Stimulated activated CD8-positive, alpha-beta memory T cell treated with anti-CD3 and anti-CD28 coated beads, Interleukin-7, amount 100 ng/mL, for 48 hours (primary cell): ENCODE results near the gene JADE1.

Source experiments
- DNase-seq, 2 donors: peaks; one replicate each; pipeline ENCODE4 v3.0.0-alpha.2; 2020; ENCODE audit warnings: low read depth in 1 of 2; ENCODE audit errors: extremely low read depth in 1 of 2

Gene JADE1

DNA sequence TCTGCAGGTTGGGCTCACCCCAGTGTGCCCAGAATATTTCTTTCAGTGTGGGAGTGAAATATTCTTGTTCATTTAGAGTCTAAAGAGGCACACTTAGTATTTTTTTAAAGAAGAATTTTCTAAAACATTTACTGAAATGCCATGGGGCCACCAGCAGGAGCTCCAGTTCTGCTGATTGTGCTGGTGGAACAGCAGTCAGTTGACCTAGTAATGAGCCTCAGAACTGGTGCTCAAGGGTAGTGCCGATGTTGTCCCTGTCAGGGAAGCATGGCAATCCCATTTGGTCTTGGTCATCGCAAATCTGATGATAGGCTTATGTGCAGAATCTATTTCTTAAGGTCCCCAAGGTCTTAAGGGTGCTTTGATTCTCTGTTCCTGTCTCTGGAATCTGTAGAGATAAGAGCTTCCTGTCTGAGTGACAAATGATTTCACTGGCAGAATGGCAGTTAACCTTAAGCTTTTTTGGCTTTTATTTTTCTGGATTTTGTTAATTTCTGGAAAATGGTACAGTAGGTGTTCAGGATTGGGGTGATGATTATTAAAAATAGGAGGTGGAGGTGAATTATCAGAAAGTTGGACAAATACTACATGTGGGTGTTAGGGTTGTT, 31.3 kb downstream of the JADE1 start:
- no peak for DNase-seq

DNA sequence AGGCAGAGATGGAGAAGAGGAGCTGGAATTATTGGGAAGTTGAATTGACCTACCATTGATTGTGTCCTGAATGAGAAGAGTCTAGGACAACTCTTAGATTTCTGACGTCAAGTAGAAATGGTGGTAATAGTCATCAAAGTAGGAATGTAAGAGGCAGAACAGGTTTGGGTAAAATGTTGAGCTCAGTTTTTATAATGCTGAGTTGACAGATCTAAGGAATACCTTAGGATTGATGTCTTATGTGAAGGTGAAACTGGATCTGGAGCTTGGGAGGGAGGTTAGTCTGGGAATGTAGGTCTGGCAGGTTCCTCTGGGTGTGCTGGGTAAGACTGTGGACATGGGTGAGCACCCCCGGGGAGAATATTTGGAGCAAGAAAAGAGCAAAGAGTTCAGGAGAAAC, 31.9 kb downstream of the JADE1 start:
- no peak for DNase-seq

DNA sequence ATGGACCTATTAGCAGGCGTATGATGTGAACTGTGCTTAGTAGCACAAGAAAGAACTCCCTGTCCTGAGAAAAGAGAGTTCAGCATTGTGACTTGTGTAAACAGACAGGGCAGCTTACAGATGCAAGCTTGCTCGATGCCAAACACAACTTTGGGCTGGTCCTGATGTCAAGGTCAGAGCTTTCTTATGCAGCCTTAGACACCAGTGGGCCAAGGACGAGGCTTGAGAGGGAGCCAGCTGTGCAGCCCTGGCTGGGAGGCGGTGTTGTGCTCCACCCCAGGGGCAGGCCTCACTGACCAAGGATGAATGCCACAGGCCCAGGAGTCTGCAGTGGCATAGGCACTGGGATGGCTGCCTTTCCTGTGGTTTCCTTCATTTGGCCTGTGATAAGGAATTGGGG, 35.4 kb downstream of the JADE1 start:
- DNase-seq = no peak

DNA sequence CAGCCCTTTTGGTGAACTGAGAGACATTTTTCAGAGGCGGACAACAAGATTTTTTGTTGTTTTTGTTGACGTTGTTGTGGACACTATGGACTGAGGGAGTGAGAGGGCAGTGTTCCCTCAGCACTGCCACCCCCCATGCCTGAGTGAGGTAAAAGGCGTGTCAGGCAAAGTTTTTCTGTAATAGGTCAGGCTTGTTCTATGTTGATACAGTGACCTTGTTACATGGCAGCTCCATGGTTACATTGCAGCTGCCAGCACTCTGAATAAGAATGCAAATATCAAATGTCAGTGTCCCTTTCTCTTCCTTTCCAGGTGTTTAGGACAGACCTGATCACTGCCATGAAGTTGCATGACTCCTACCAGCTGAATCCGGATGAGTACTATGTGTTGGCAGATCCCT, 36.6 kb downstream of the JADE1 start:
- DNase-seq = no peak

GRCh38 chr4:128847082-128847724, 37.7 kb downstream of the JADE1 start:
- DNase-seq = no peak

DNA sequence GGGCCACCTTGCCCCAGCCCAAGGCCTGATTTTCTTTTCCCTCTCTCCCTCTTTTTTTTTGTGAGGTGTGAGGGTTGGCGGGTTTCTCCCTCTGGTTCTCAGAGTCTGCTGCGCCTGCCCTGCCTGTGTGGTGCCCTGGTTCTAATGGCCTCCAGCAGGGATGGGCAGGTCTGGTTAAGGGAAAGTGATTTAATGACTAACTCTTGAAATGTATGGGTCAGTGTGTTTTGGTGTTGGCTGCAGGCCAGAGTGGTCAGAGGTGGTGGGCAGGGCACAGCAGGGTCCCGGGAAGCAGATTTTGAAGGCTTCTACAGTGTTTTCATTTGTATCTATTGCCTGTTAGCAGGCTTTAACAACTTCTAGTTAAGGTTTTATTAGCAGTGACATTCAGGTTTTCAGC, 39.0 kb downstream of the JADE1 start:
- no peak for DNase-seq

GRCh38 chr4:128850252-128850651, 40.8 kb downstream of the JADE1 start:
- no peak for DNase-seq

DNA sequence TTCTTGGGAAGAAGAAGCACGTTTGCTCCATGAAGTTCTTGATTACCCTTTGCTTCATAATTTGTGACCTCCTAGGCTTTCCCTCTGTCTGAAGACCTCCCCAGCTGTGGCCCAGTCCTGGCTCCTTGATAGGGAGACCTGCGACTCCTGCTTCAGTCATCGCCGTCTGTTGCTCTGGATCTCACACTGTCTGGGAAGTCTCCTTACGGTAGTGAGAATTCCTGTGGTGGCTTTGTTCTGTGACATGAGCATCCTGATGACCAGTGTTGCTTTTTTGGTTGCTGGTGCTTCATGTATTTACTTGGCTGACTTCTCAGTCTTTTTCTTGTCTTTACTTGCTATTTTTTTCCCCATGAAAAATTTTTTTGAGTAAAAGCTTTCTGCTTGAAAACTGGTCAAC, 44.2 kb downstream of the JADE1 start:
- DNase-seq = no peak

DNA sequence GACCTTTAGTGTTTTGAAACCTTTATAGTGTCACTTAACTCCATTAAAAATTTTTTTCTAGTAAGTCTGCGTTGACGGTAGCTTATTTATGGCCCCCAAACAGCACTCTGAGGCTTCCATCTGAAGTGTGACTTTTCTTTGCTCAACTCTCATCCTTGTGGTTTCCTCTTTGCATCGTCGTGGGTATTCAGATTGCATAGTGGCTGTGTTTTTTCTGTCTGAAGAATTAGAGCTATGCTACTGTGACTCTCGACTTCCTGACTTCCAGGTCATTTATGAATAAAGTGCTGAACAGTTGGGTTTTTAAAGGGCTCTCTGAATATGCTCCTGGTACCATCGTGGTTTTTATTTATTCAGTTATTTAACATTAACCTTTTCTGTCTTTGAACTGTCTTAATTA, 44.9 kb downstream of the JADE1 start:
- no peak for DNase-seq

DNA sequence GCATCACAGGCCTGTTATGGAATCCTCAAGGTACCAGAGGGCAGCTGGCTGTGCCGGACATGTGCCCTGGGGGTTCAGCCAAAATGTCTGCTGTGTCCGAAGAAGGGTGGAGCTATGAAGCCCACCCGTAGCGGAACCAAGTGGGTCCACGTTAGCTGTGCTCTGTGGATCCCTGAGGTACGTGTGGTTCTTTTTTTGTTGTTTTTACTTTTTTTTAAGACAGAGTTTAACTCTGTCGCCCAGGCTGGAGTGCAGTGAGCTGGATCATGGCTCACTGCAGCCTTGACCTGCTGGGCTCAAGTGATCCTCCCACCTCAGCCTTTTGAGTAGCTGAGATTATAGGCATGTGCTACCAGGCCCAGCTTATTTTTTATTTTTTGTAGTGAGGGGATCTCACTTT, 46.1 kb downstream of the JADE1 start:
- DNase-seq = no peak

DNA sequence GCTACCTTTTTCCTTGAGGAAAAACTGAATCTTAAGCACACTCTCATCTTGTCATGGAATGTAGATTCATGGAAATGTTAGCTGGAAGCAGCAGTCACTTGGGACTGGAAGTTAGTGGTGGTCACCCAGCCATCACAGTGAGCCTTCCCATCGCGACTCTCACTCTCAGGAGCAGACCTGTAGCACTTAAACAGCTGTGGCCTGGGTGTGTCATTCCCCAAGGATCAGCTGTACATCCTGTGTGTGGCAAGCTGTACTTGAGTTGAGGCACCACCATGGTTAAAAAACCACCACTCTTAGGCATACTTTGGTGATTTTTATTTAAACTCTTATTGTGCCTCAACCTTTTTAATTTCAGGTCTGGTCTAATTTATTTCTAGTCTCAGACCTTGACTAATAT, 46.7 kb downstream of the JADE1 start:
- no peak for DNase-seq

GRCh38 chr4:128858879-128859671, 49.6 kb downstream of the JADE1 start:
- DNase-seq = no peak

- no peak for DNase-seq
Observed at GRCh38 chr4:128859887-128860677, 50.6 kb downstream of the JADE1 start.

DNA sequence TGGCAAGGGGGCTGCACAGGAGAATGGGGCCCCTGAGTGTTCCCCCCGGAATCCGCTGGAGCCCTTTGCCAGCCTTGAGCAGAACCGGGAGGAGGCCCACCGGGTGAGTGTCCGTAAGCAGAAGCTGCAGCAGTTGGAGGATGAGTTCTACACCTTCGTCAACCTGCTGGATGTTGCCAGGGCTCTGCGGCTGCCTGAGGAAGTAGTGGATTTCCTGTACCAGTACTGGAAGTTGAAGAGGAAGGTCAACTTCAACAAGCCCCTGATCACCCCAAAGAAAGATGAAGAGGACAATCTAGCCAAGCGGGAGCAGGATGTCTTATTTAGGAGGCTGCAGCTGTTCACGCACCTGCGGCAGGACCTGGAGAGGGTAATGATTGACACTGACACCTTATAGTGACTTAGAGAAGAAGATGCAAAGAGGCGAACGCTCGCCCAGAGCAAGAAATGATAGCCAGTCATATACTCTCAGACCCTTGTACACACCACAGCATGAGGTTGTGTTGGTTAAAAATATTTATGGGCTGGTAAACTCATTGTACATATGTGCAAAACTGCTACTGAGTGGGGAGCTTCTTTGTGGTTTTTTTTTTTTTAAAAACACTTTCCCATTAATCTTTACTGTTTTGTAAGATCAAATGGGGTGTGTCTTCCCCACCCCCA, 52.5 kb downstream of the JADE1 start:
- DNase-seq = no peak

DNA sequence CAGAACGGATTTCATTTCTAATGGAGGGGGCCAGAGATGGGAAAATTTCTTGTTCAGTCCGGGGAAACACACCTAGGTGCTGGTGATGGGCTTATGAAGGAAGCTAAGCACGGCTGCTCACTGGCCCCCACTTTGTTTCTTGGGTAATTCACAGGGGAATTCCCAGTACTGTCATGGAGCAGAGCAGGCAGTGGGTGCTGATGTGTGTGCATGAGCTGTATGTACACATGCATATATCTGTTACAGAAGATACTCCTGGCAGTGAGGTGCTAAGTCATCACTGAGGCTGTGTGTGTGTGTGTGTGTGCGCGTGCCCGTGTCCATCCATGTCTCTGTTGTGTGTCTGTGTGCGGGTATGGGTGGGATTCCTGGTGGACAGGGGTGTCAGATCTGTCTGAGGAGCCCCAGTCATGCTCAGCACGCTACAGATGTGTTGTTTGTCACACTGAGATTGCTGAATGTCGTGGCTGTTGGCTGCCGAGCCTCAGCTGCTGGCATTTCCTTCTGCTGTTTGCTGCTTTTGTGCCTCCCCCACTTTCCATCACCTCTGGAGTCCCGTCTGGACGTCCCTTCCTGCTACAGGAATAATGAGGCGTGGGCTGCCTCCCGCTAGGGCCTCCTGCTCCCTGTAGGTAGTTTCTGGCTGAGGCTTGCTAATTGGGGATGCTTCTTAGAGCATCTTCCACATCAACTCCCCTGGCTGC, 53.3 kb downstream of the JADE1 start:
- DNase-seq = no peak

DNA sequence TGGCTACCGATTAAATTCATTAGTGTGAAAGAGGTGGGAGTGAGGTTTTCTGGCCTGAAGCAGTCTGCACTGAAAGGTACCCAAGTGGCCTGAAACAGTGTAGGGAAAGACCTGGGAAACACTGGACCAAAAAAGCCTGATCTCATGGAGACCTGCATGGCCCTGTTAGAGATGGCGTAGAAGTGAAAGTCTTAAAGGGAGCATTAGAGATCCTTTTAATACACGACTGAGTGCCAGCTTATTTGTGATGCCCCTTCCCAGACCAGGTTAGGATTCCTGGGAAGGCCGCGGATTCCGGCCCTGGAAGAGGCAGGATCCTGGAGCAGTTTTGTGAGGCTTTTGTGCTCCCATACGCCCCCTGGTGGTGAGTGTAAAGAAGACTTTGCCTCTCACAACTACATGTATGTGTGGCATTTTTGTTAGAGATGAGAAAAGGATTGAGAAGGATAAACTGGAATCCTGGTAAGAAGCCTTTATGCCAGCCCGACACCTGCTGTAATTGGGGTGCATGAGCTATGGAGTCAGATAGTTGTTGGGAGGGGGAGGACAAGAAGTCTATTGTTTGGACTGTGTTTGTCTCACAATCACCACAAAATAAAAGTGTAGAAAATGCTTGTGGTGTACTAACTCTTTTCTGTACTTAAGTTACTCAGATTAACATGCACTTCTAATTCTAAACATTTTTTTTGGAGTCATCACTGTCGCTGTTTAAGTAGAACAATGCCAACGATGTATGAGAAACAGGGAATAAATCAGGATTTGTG, 54.0 kb downstream of the JADE1 start:
- DNase-seq = no peak

DNA sequence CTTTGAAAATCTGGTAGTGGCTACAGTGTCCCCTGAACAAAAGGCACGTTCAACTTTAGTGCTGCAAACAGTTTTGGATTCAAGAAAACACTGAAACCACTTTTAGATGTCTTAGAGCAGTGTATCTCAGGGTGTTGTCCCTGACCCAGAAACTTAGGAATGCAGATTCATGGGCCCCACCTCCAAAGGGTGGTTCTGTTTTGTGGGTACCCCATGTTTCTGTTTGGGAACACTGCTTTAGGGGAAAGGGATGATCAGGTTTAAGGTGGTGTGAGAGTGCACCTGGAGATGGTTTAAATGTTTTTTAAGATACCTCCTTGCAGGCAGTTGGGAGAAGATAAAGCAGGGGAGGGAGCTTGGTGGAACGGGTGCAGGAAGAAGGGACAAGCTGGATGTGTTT, 55.6 kb downstream of the JADE1 start:
- DNase-seq = no peak

DNA sequence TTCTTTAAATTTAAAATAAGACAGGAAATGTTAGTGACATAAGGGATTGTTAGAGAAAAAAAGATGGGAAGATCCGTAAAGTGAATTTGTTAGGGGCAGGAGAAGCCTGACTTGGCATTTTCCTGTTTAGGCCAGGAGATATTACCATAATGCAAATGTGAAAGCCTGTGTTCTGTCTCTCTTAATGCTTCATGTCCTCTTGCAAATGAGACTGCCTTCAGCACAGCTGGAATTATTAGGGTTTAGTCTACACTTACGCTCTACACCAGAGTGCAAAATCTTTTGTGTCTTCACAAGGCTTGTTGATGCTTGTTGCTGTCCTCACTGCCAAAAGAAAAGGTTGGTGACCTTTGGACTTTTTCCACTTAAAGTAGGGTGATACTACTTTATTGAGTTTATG, 56.8 kb downstream of the JADE1 start:
- no peak for DNase-seq

DNA sequence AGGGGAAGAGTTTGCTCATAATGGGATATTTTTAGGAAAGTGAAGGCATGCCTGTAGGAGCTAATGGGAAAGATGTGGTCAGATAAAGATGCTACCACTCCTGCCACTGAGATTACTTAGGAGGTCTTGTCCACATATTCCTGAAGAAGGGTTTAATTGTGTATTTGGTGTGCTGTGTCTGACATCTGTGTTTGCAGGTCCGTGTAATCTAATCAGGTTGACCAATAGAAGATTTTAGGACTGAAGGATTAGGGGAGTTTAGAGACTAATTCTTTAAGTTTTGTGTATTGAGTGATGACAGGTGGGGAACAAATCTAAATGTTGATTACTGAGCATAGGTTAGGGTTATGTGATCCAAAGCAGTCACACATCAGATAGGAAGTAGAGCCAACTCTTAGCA, 57.2 kb downstream of the JADE1 start:
- no peak for DNase-seq

DNA sequence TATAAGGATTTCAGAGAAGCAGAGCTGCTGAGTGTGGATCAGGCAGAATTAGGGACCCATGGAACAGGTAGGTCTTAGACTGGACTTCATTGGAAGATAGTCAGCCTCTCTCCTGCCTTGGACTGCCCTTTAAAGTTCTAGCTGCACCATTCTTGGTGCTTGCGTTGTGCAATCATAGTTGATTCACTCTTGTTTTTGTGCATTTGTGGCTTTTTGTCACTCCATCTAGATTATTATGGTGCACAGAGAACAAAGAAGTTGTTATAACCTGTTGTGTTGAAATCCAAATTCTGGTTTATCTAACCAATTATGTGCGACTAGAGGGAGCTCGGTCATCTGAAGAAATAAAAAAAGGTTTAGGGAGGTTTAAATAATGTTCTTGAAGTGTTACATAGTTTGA, 59.3 kb downstream of the JADE1 start:
- no peak for DNase-seq
